Dermis blood vessel endothelial cell (primary cell): ENCODE results near the gene GPT2. TPM values are rescaled to one million over a fixed set of nuclear protein-coding genes. Genes with fewer than 3 reads are reported as not detected.

Experiments
- DNase-seq: peaks from one replicate; pipeline ENCODE4 v3.0.0; 2010
- total RNA-seq: library from RNA; depleted of rRNA; stranded (reverse); fragments of >200 nt; gene quantifications from 2 replicates; pipeline ENCODE4 v1.2.3, GENCODE V29; 2014

GPT2 gene
- total RNA-seq, 1 donor from 2014 or later = 8.2 TPM

- DNase-seq = peak; percentile 8
Observed at GRCh38 chr16:46899443-46900143, 15.4 kb downstream of the GPT2 start.

GRCh38 chr16:46900455-46901235 lies 16.5 kb downstream of the GPT2 start:
- no peak for DNase-seq

- no peak for DNase-seq
Observed at GRCh38 chr16:46901709-46902108, 17.5 kb downstream of the GPT2 start.

- no peak for DNase-seq
Observed at GRCh38 chr16:46903255-46903905, 19.2 kb downstream of the GPT2 start.

GRCh38 chr16:46904471-46904870 lies 20.3 kb downstream of the GPT2 start:
- no peak for DNase-seq

- DNase-seq = no peak
Observed at GRCh38 chr16:46906360-46907060, 22.3 kb downstream of the GPT2 start.

GRCh38 chr16:46907061-46907774 lies 23.1 kb downstream of the GPT2 start:
- no peak for DNase-seq

GRCh38 chr16:46908540-46909372 lies 24.6 kb downstream of the GPT2 start:
- DNase-seq = peak; percentile 82

- no peak for DNase-seq
Observed at GRCh38 chr16:46911038-46911437, 26.9 kb downstream of the GPT2 start.

- DNase-seq = no peak
Observed at GRCh38 chr16:46911650-46912049, 27.5 kb downstream of the GPT2 start.

- DNase-seq = no peak
Observed at GRCh38 chr16:46914556-46915201, 30.5 kb downstream of the GPT2 start.

GRCh38 chr16:46915483-46916025 lies 31.4 kb downstream of the GPT2 start:
- DNase-seq = no peak

- no peak for DNase-seq
Observed at GRCh38 chr16:46916980-46917379, 32.8 kb downstream of the GPT2 start.

- DNase-seq = no peak
Observed at GRCh38 chr16:46918400-46918799, 34.2 kb downstream of the GPT2 start.

GRCh38 chr16:46918905-46919792 lies 35.0 kb downstream of the GPT2 start:
- no peak for DNase-seq

GRCh38 chr16:46920402-46921068 lies 36.4 kb downstream of the GPT2 start:
- DNase-seq = no peak

GRCh38 chr16:46922239-46922638 lies 38.1 kb downstream of the GPT2 start:
- DNase-seq = no peak

- no peak for DNase-seq
Observed at GRCh38 chr16:46923513-46924295, 39.5 kb downstream of the GPT2 start.
